Measurements from ENCODE around the gene SEL1L. TPM values are rescaled to one million over a fixed set of nuclear protein-coding genes. Genes with fewer than 3 reads are reported as not detected.
A peak's percentile ranks its signal among the peaks of the same experiment; 100 is the strongest.

Gene SEL1L
- total and polyA plus RNA-seq, 2 of the 13 experiments (the other 11 are each of a cell fraction or from before 2014, with no cell fraction given), result 15.3 to 61.0 TPM

DNA sequence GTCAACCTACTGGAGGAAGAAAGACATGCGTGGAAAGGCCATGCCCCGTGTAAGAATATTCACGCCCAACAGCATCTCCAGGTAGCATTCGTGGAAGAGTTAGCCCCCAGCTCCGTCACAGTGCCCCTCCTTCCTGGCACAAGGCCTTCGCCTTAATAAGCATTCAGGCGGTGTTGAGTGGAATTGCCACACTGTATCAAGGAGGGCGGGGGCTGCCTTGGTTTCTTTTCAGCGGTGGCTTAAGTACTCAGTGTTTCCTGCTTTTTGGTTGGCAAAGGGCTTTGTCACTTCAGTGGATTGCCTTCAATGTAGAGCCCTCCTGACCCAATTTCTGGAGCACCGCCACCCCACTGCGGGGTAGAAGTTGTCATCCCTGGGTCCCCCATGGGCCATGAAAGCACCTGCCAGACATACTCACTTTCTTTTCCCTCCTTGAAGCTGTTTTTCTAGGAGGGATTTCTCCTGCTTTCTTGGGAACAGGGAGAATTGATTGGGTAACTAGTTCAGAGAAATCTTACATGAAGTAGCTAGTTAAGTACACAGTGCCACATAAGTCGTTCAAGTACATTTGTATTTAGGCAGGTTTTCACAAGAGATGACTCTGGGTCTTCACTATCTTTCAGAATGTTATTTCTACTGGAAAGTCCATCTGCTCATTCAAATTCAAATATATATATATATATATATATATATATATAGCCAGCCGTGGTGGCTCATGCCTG lies 68.0 kb downstream of the SEL1L start:
- Histone ChIP-seq H3K4me1 (ENCODE audit: insufficient read depth, low read length) (peaks cover 16% of the 10 kb centered on the region), H3K4me2 (ENCODE audit: low read depth, low read length) (peak overlapping the region; percentile 78; the same call in 1 of the 2 replicates), H3K4me3 (replicated peaks in 1 of 3; ENCODE audit: insufficient read depth in 1 of 3, low read depth in 2 of 3, low read length in 3 of 3) (no peak overlapping the region), H3K27ac (ENCODE audit: extremely low read length, insufficient read depth, low read length) (no peak overlapping the region), H3K27me3 (ENCODE audit: control insufficient read depth in 1 of 2, insufficient read depth in 2 of 2, low read length in 2 of 2) (no peaks in the 10 kb centered on the region), H3K79me2 (ENCODE audit: insufficient read depth, low read length) (no peaks in the 10 kb centered on the region), H2AFZ (ENCODE audit: low read length) (no peak overlapping the region), H3K36me3 (replicated peaks in 1 of 2; ENCODE audit: control insufficient read depth in 1 of 2, insufficient read depth in 2 of 2, low read length in 2 of 2) (no peaks in the 10 kb centered on the region), H4K20me1 (ENCODE audit: insufficient read depth, low read length) (no peaks in the 10 kb centered on the region), H3K9ac (ENCODE audit: insufficient read depth, low read depth, low read length) (no peak overlapping the region), H3K9me3 (ENCODE audit: low read length) (no peaks in the 10 kb centered on the region)
- 56% methylated on average over 12 of the region's 13 CpGs for WGBS (ENCODE audit: low lambda C conversion rate)
- in situ Hi-C loops (cut with HindIII; ENCODE audit: extremely low pct_ligation_motif_present, low pct_unique_long_range_greater_than_20kb), result loop anchor here (10.0 kb wide), 1 partner anchor 471 kb away; no protein-coding TSS in a partner anchor
- ChIA-PET POLR2A (interaction anchor here (1.0 to 1.1 kb wide), 2 partner anchors 247 to 295 kb away, joined by 3 to 4 read pairs; no protein-coding TSS in a partner anchor), CTCF (ENCODE audit: low intra/inter-chr PET ratio, low total read pairs) (interaction anchor here (1.9 to 3.1 kb wide), 2 partner anchors 196 to 469 kb away, joined by 11 to 38 read pairs; no protein-coding TSS in a partner anchor)
- no TSS peak for BruUV-seq (replicated peaks)
- no peak for FAIRE-seq
- intact Hi-C loops (cut with micrococcal nuclease; ENCODE audit: unreplicated experiment), result loop anchor here (2.0 kb wide), 1 partner anchor 295 kb away; no protein-coding TSS in a partner anchor
- no peak for ATAC-seq
- DNase-seq (ENCODE audit: low spot score), result no peak
- TF ChIP-seq ARID2 (CRISPR knock-in tag; IDR thresholded peaks at IDR 0.05; ENCODE audit: borderline replicate concordance), result no peak
- TF ChIP-seq, protein P1, sequence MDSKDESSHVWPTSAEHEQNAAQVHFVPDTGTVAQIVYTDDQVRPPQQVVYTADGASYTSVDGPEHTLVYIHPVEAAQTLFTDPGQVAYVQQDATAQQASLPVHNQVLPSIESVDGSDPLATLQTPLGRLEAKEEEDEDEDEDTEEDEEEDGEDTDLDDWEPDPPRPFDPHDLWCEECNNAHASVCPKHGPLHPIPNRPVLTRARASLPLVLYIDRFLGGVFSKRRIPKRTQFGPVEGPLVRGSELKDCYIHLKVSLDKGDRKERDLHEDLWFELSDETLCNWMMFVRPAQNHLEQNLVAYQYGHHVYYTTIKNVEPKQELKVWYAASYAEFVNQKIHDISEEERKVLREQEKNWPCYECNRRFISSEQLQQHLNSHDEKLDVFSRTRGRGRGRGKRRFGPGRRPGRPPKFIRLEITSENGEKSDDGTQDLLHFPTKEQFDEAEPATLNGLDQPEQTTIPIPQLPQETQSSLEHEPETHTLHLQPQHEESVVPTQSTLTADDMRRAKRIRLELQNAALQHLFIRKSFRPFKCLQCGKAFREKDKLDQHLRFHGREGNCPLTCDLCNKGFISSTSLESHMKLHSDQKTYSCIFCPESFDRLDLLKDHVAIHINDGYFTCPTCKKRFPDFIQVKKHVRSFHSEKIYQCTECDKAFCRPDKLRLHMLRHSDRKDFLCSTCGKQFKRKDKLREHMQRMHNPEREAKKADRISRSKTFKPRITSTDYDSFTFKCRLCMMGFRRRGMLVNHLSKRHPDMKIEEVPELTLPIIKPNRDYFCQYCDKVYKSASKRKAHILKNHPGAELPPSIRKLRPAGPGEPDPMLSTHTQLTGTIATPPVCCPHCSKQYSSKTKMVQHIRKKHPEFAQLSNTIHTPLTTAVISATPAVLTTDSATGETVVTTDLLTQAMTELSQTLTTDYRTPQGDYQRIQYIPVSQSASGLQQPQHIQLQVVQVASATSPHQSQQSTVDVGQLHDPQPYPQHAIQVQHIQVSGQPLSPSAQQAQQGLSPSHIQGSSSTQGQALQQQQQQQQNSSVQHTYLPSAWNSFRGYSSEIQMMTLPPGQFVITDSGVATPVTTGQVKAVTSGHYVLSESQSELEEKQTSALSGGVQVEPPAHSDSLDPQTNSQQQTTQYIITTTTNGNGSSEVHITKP (CRISPR knock-in tag; IDR thresholded peaks at IDR 0.05; ENCODE audit: low read depth), result no peak
- no peak for TF ChIP-seq PHB2 (IDR thresholded peaks at IDR 0.05; ENCODE audit: partially characterized antibody)
- TF ChIP-seq, protein P2, sequence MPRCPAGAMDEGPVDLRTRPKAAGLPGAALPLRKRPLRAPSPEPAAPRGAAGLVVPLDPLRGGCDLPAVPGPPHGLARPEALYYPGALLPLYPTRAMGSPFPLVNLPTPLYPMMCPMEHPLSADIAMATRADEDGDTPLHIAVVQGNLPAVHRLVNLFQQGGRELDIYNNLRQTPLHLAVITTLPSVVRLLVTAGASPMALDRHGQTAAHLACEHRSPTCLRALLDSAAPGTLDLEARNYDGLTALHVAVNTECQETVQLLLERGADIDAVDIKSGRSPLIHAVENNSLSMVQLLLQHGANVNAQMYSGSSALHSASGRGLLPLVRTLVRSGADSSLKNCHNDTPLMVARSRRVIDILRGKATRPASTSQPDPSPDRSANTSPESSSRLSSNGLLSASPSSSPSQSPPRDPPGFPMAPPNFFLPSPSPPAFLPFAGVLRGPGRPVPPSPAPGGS (CRISPR knock-in tag; IDR thresholded peaks at IDR 0.05), result no peak
- no peak for TF ChIP-seq SCMH1 (CRISPR knock-in tag; IDR thresholded peaks at IDR 0.05; ENCODE audit: borderline replicate concordance)
- TF ChIP-seq MTA1 (CRISPR knock-in tag; IDR thresholded peaks at IDR 0.05; ENCODE audit: borderline replicate concordance), result no peak
- no peak for TF ChIP-seq ZNF629 (CRISPR knock-in tag; conservative IDR thresholded peaks at IDR 0.05)
- no peak for TF ChIP-seq MYNN (CRISPR knock-in tag; IDR thresholded peaks at IDR 0.05; ENCODE audit: low read depth)
- TF ChIP-seq HNRNPL (IDR thresholded peaks at IDR 0.05; ENCODE audit: low read depth, low read length), result no peak
- no peak for TF ChIP-seq ZKSCAN5 (CRISPR knock-in tag; IDR thresholded peaks at IDR 0.05)
- no peak for TF ChIP-seq ZSCAN30 (CRISPR knock-in tag; IDR thresholded peaks at IDR 0.05)
- no peak for TF ChIP-seq ZNF766 (CRISPR knock-in tag; IDR thresholded peaks at IDR 0.05; ENCODE audit: borderline replicate concordance)
- no peak for TF ChIP-seq ZBTB7A (CRISPR knock-in tag; IDR thresholded peaks at IDR 0.05)
- TF ChIP-seq, protein P3, sequence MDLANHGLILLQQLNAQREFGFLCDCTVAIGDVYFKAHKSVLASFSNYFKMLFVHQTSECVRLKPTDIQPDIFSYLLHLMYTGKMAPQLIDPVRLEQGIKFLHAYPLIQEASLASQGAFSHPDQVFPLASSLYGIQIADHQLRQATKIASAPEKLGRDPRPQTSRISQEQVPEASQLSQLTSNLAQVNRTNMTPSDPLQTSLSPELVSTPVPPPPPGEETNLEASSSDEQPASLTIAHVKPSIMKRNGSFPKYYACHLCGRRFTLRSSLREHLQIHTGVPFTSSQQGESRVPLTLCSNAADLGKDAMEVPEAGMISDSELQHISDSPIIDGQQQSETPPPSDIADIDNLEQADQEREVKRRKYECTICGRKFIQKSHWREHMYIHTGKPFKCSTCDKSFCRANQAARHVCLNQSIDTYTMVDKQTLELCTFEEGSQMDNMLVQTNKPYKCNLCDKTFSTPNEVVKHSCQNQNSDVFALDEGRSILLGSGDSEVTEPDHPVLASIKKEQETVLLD (CRISPR knock-in tag; IDR thresholded peaks at IDR 0.05; ENCODE audit: low read depth), result no peak
- no peak for TF ChIP-seq HNRNPK (IDR thresholded peaks at IDR 0.05; ENCODE audit: low read depth, low read length, poor library complexity, severe bottlenecking)
- TF ChIP-seq ZNF317 (CRISPR knock-in tag; IDR thresholded peaks at IDR 0.05), result no peak
